Upper lobe of left lung (tissue), 4 donors: ENCODE measurements around the gene KANK3.

ENCODE experiments used
- CTCF ChIP-seq, 6 experiments: fragments of 450-650 bp in 4 of 6; fragments of 200-600 bp in 2 of 6; sonication (generic) in 2 of 6; IDR thresholded peaks; one replicate each; pipeline ENCODE4 v1.5.1; 2016 to 2019; ENCODE audit warnings: antibody characterized with exemption in 6 of 6
- POLR2AphosphoS5 ChIP-seq, 2 donors: sonication (generic); formaldehyde crosslinking; IDR thresholded peaks; one replicate each; pipeline ENCODE4 v1.5.1; 2017; ENCODE audit warnings: antibody characterized with exemption in 2 of 2

- TF ChIP-seq CTCF (IDR thresholded peaks at IDR 0.05) (no peak), POLR2AphosphoS5 (IDR thresholded peaks at IDR 0.05) (peak in 1 of 2 donors; percentile 21)
Measured at GRCh38 chr19:8311461-8312260, 31.4 kb downstream of the KANK3 start.
